Measurements from ENCODE around the gene PCNT. TPM values are rescaled to one million over a fixed set of nuclear protein-coding genes. Genes with fewer than 3 reads are reported as not detected.

Gene PCNT
- total RNA-seq, 1 experiment from 2014 or later, result 41.0 TPM

DNA sequence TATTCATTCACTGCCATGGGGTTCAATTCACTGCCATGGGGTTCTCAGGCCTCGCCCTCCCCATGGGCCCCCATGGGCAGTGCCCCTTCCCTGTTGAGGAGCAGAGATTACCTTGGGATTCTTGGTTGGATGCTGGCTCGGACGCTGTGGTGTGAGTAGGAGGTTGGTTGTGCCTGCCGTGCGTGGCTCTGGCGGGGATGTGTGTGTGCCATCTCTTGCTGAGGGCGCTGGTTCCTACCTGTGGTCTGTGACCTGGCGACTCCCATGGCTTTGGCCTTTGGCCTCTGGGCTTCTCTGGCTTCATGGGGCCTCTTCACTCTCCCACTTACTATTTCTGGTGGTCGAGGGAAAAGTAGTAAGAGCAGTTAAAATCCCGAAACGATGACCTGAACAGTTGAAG lies 42.1 kb downstream of the PCNT start:
- Mint-ChIP-seq H3K9me3 (no peaks in the 10 kb centered on the region), H3K4me1 (no peaks in the 10 kb centered on the region), H3K4me3 (no peak overlapping the region), H3K36me3 (peaks cover 58% of the 10 kb centered on the region), H3K27ac (no peak overlapping the region), H3K27me3 (ENCODE audit: low read depth) (no peaks in the 10 kb centered on the region; the same call in 1 of the 2 replicates)
- DNase-seq (ENCODE audit: low spot score), result no peak
- CTCF ChIA-PET, result no interaction called here
- TF ChIP-seq TP53 (CRISPR knock-in tag; IDR thresholded peaks at IDR 0.05), result no peak
- no peak for TF ChIP-seq OVOL2 (CRISPR knock-in tag; IDR thresholded peaks at IDR 0.05; ENCODE audit: borderline replicate concordance)
- TF ChIP-seq MLX (CRISPR knock-in tag; IDR thresholded peaks at IDR 0.05), result no peak
- no peak for TF ChIP-seq CREM (CRISPR knock-in tag; IDR thresholded peaks at IDR 0.05)
- TF ChIP-seq, protein P1, sequence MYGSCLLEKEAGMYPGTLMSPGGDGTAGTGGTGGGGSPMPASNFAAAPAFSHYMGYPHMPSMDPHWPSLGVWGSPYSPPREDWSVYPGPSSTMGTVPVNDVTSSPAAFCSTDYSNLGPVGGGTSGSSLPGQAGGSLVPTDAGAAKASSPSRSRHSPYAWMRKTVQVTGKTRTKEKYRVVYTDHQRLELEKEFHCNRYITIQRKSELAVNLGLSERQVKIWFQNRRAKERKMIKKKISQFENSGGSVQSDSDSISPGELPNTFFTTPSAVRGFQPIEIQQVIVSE (CRISPR knock-in tag; IDR thresholded peaks at IDR 0.05; ENCODE audit: borderline replicate concordance), result no peak
- no peak for TF ChIP-seq CREB1 (CRISPR knock-in tag; IDR thresholded peaks at IDR 0.05)
- TF ChIP-seq ERG (CRISPR knock-in tag; IDR thresholded peaks at IDR 0.05), result no peak
- TF ChIP-seq GTF2I (CRISPR knock-in tag; conservative IDR thresholded peaks at IDR 0.05), result no peak
- no peak for TF ChIP-seq ZNF219 (CRISPR knock-in tag; IDR thresholded peaks at IDR 0.05; ENCODE audit: borderline replicate concordance)
- no peak for TF ChIP-seq ZBTB21 (CRISPR knock-in tag; IDR thresholded peaks at IDR 0.05; ENCODE audit: borderline replicate concordance)
- no peak for TF ChIP-seq ETV6 (CRISPR knock-in tag; IDR thresholded peaks at IDR 0.05)
- TF ChIP-seq E2F1 (CRISPR knock-in tag; IDR thresholded peaks at IDR 0.05), result no peak
- TF ChIP-seq, protein P2, sequence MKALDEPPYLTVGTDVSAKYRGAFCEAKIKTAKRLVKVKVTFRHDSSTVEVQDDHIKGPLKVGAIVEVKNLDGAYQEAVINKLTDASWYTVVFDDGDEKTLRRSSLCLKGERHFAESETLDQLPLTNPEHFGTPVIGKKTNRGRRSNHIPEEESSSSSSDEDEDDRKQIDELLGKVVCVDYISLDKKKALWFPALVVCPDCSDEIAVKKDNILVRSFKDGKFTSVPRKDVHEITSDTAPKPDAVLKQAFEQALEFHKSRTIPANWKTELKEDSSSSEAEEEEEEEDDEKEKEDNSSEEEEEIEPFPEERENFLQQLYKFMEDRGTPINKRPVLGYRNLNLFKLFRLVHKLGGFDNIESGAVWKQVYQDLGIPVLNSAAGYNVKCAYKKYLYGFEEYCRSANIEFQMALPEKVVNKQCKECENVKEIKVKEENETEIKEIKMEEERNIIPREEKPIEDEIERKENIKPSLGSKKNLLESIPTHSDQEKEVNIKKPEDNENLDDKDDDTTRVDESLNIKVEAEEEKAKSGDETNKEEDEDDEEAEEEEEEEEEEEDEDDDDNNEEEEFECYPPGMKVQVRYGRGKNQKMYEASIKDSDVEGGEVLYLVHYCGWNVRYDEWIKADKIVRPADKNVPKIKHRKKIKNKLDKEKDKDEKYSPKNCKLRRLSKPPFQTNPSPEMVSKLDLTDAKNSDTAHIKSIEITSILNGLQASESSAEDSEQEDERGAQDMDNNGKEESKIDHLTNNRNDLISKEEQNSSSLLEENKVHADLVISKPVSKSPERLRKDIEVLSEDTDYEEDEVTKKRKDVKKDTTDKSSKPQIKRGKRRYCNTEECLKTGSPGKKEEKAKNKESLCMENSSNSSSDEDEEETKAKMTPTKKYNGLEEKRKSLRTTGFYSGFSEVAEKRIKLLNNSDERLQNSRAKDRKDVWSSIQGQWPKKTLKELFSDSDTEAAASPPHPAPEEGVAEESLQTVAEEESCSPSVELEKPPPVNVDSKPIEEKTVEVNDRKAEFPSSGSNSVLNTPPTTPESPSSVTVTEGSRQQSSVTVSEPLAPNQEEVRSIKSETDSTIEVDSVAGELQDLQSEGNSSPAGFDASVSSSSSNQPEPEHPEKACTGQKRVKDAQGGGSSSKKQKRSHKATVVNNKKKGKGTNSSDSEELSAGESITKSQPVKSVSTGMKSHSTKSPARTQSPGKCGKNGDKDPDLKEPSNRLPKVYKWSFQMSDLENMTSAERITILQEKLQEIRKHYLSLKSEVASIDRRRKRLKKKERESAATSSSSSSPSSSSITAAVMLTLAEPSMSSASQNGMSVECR (CRISPR knock-in tag; IDR thresholded peaks at IDR 0.05; ENCODE audit: borderline replicate concordance), result no peak
- TF ChIP-seq, protein P3, sequence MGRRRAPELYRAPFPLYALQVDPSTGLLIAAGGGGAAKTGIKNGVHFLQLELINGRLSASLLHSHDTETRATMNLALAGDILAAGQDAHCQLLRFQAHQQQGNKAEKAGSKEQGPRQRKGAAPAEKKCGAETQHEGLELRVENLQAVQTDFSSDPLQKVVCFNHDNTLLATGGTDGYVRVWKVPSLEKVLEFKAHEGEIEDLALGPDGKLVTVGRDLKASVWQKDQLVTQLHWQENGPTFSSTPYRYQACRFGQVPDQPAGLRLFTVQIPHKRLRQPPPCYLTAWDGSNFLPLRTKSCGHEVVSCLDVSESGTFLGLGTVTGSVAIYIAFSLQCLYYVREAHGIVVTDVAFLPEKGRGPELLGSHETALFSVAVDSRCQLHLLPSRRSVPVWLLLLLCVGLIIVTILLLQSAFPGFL (CRISPR knock-in tag; IDR thresholded peaks at IDR 0.05; ENCODE audit: borderline replicate concordance), result no peak
- no peak for TF ChIP-seq RELA (CRISPR knock-in tag; IDR thresholded peaks at IDR 0.05; ENCODE audit: borderline replicate concordance)
- TF ChIP-seq HMGXB4 (CRISPR knock-in tag; IDR thresholded peaks at IDR 0.05), result no peak
- no peak for TF ChIP-seq ZNF671 (CRISPR knock-in tag; IDR thresholded peaks at IDR 0.05)
- no peak for TF ChIP-seq MYBL2 (CRISPR knock-in tag; IDR thresholded peaks at IDR 0.05)
- TF ChIP-seq TEAD4 (CRISPR knock-in tag; IDR thresholded peaks at IDR 0.05), result no peak
- no peak for ATAC-seq
- POLR2A ChIA-PET, result no interaction called here
